ENCODE measurements around the gene POLR1G. TPM values are rescaled to one million over a fixed set of nuclear protein-coding genes. Genes with fewer than 3 reads are reported as not detected.

The POLR1G gene
- total RNA-seq, 1 experiment from 2014 or later: 30.5 TPM

DNA sequence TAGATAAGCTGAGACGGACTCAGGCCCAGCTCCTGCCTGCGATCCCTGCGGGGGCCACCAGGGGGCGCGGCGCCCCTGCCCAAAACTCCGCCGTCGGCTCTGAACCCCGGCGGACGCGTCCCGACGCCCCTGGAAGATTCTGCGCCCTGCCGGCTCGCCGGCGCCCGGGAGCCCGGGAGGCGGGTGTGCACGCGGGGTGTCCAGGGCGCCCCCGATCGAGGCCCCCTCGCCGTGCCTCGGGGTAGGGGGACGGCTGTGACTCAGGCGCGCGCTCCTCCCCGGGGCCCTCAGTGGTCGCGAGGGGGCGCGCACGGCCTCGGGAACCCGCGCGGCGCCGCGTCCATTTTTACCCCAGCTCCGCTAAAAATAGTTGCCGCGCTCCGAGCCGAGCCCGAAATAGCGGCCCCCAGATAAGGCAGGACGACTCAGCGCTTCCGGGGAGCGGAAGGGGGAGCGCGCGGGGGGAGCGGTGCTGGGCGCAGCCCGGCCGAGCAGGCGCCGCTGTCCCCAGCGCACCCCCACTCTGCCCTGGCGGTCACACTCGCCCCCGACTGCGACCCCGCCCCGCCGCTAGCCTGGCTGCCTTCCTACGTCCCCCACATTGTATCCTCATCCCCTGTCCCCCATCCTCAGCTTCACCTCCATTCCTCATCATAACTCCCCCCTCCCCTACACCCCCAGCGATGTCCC, 33.3 kb downstream of the POLR1G start (continued):
- TF ChIP-seq, protein P1, sequence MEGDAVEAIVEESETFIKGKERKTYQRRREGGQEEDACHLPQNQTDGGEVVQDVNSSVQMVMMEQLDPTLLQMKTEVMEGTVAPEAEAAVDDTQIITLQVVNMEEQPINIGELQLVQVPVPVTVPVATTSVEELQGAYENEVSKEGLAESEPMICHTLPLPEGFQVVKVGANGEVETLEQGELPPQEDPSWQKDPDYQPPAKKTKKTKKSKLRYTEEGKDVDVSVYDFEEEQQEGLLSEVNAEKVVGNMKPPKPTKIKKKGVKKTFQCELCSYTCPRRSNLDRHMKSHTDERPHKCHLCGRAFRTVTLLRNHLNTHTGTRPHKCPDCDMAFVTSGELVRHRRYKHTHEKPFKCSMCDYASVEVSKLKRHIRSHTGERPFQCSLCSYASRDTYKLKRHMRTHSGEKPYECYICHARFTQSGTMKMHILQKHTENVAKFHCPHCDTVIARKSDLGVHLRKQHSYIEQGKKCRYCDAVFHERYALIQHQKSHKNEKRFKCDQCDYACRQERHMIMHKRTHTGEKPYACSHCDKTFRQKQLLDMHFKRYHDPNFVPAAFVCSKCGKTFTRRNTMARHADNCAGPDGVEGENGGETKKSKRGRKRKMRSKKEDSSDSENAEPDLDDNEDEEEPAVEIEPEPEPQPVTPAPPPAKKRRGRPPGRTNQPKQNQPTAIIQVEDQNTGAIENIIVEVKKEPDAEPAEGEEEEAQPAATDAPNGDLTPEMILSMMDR (IDR thresholded peaks at IDR 0.05 in 2 of 3, conservative IDR thresholded peaks at IDR 0.05 in 1 of 3; ENCODE audit: borderline replicate concordance in 1 of 3, insufficient read depth in 1 of 3, low read depth in 2 of 3, low read length in 2 of 3): peak; percentile 88 to 98 (median 96)

DNA sequence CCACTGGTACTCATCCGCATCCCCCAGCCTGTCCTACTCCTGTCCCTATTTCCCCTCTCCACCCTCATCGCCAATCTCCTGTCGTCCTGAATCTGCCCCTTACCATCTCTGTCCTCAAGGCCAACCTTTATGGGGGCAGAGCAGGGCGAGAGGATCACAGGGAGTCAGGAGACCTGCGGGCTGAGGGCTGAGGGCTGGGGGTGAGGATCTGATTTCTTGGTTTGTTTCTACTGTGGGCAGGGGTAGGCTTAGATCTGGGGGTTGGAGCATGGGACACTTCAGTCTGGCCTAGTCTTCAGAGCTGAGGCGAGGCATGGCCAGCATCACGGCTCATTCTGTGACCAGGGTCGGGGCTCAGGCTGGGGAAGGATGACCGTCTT, 33.8 kb downstream of the POLR1G start:
- ChIA-PET RAD21 (ENCODE audit: low non-redundant PET in 1 of 2, low total read pairs in 2 of 2, uncharacterized antibody in 2 of 2, unreplicated experiment in 2 of 2) (interaction anchor here (1.0 to 2.5 kb wide), 6 partner anchors 27 to 201 kb away, joined by 5 to 40 read pairs (median 6); partner anchors contain the start of gene FOSB (in 1 of the 2)), CTCF (interaction anchor here (0.5 to 6.9 kb wide), 22 partner anchors 9 to 1688 kb away, joined by 3 to 189 read pairs (median 6); partner anchors contain the start of genes ERCC1, FOSB and SIX5), POLR2A (interaction anchor here (0.9 to 3.1 kb wide), 14 partner anchors 8 to 202 kb away, joined by 3 to 27 read pairs (median 4); partner anchors contain the start of genes ERCC1, FOSB and PPP1R13L)
- Histone ChIP-seq H3K9ac (ENCODE audit: low read length) (peak overlapping the region; percentile 72), H3K79me2 (ENCODE audit: insufficient read depth, low read length) (no peaks in the 10 kb centered on the region), H3K36me3 (ENCODE audit: control insufficient read depth in 1 of 2, insufficient read depth in 2 of 2, low read length in 2 of 2) (no peaks in the 10 kb centered on the region), H3K9me3 (ENCODE audit: control insufficient read depth in 1 of 2, insufficient read depth in 1 of 2, low read depth in 1 of 2, low read length in 2 of 2) (no peaks in the 10 kb centered on the region), H3K4me2 (ENCODE audit: low read length) (peak overlapping the region; percentile 86), H3K4me1 (ENCODE audit: control insufficient read depth in 1 of 2, insufficient read depth in 2 of 2, low read length in 2 of 2) (peaks cover 25 to 49% of the 10 kb centered on the region in 2 experiments), H3K9me2 (ENCODE audit: insufficient read depth) (no peaks in the 10 kb centered on the region), H4K20me1 (ENCODE audit: insufficient read depth) (no peaks in the 10 kb centered on the region), H3K27ac (ENCODE audit: low read depth, low read length) (peak overlapping the region; percentile 81), H3K27me3 (ENCODE audit: insufficient read depth, low read length) (no peaks in the 10 kb centered on the region), H3K4me3 (replicated peaks in 1 of 2; ENCODE audit: low read depth in 1 of 2, low read length in 2 of 2) (peak overlapping the region; percentile 34 to 63), H2AFZ (ENCODE audit: low read depth, low read length, poor library complexity, severe bottlenecking) (no peak overlapping the region)
- DNase-seq (ENCODE audit: low read depth, low spot score): no peak
- intact Hi-C loops (cut with micrococcal nuclease): no loop called here
- BruUV-seq (replicated peaks): no TSS peak
- peak; percentile 1; the same call in 1 of the 2 replicates for ATAC-seq
- no peak for TF ChIP-seq EZH2phosphoT487 (IDR thresholded peaks at IDR 0.05; ENCODE audit: borderline replicate concordance)
- TF ChIP-seq FOSL1 (IDR thresholded peaks at IDR 0.05; ENCODE audit: low read depth): no peak
- TF ChIP-seq YY1 (IDR thresholded peaks at IDR 0.05; ENCODE audit: extremely low read depth, insufficient replicate concordance, low read depth, low read length): no peak
- TF ChIP-seq JUND (IDR thresholded peaks at IDR 0.05): no peak

Measured in HCT116 (cell line).